ENCODE results near the gene CLECL1.
"Not testable (repeated sequence)": the region's sequence is repeated elsewhere in the genome, so short reads cannot be mapped to it uniquely, and the experiment has no call there.

- TF ChIP-seq POLR2AphosphoS5 (IDR thresholded peaks at IDR 0.05; ENCODE audit: low read depth, low read length); YY1 (IDR thresholded peaks at IDR 0.05; ENCODE audit: low read depth); MXI1 (IDR thresholded peaks at IDR 0.05; ENCODE audit: low read depth, low read length): not testable (repeated sequence)
Measured at GRCh38 chr12:9695150-9695549, 37.7 kb downstream of the CLECL1 start.

Measured in SK-N-SH (cell line).